GM23338 (cell line): ENCODE results near the gene UGGT2. TPM values are rescaled to one million over a fixed set of nuclear protein-coding genes. Genes with fewer than 3 reads are reported as not detected.

Experiments
- ATAC-seq: fragments of 200-7000 bp; cut with Tn5 transposase; 3 replicates; pipeline ENCODE4 v1.9.1; 2020
- DNase-seq: peaks from one replicate; pipeline ENCODE4 v3.0.0-alpha.2; 2015; ENCODE audit warnings: low spot score
- H2AFZ ChIP-seq: fragments of 200-600 bp; sonication (generic); 2 replicates; pipeline ENCODE4 v1.8.0; 2016; ENCODE audit warnings: antibody characterized with exemption, mild to moderate bottlenecking, moderate library complexity
- H3F3A ChIP-seq: fragments of 200-600 bp; sonication (generic); replicated peaks from 2 replicates; pipeline ENCODE4 v1.8.0; 2017; ENCODE audit warnings: antibody characterized with exemption, mixed run types, low read depth
- H3K27ac ChIP-seq: fragments of 200-600 bp; sonication (generic); 2 replicates; pipeline ENCODE4 v1.6.1; 2016; ENCODE audit warnings: low read depth
- H3K27me3 ChIP-seq: fragments of 200-600 bp; sonication (generic); 2 replicates; pipeline ENCODE4 v1.8.0; 2016; ENCODE audit warnings: mild to moderate bottlenecking, mixed run types, moderate library complexity; ENCODE audit not compliant: insufficient read depth
- H3K36me3 ChIP-seq: fragments of 200-600 bp; sonication (generic); 2 replicates; pipeline ENCODE4 v1.8.0; 2016; ENCODE audit warnings: mild to moderate bottlenecking; ENCODE audit not compliant: insufficient read depth
- H3K4me1 ChIP-seq: fragments of 200-600 bp; sonication (generic); 2 replicates; pipeline ENCODE4 v1.8.0; 2016; ENCODE audit warnings: mild to moderate bottlenecking, moderate library complexity; ENCODE audit not compliant: insufficient read depth
- H3K4me2 ChIP-seq: fragments of 200-600 bp; sonication (generic); 2 replicates; pipeline ENCODE4 v1.7.1; 2017; ENCODE audit warnings: mixed run types
- H3K4me3 ChIP-seq: fragments of 200-600 bp; sonication (generic); 2 replicates; pipeline ENCODE4 v1.6.1; 2016; ENCODE audit warnings: mixed run types
- H3K79me2 ChIP-seq: fragments of 200-600 bp; sonication (generic); replicated peaks from 2 replicates; pipeline ENCODE4 v1.8.0; 2017; ENCODE audit warnings: mild to moderate bottlenecking; ENCODE audit not compliant: insufficient read depth
- H3K9me2 ChIP-seq: fragments of 200-600 bp; sonication (generic); 2 replicates; pipeline ENCODE4 v1.8.0; 2017; ENCODE audit not compliant: insufficient read depth
- H4K20me1 ChIP-seq: fragments of 200-600 bp; sonication (generic); replicated peaks from 2 replicates; pipeline ENCODE4 v1.8.0; 2017; ENCODE audit warnings: mild to moderate bottlenecking; ENCODE audit not compliant: insufficient read depth
- H3K27ac Mint-ChIP-seq: 2 replicates; pipeline ENCODE4 v1.8.0; 2020; ENCODE audit warnings: inconsistent platforms, mild to moderate bottlenecking, moderate library complexity, mixed read lengths
- H3K27me3 Mint-ChIP-seq: 3 replicates; pipeline ENCODE4 v1.8.0; 2022; ENCODE audit warnings: low read depth, mild to moderate bottlenecking, moderate library complexity, mixed read lengths, inconsistent platforms; ENCODE audit not compliant: insufficient read depth, poor library complexity
- H3K36me3 Mint-ChIP-seq: 3 replicates; pipeline ENCODE4 v1.8.0; 2021; ENCODE audit warnings: low read depth, mild to moderate bottlenecking, inconsistent platforms, moderate library complexity, mixed read lengths
- H3K4me1 Mint-ChIP-seq: 3 replicates; pipeline ENCODE4 v1.8.0; 2020; ENCODE audit warnings: mild to moderate bottlenecking, inconsistent platforms, mixed read lengths
- H3K4me3 Mint-ChIP-seq: 3 replicates; pipeline ENCODE4 v1.8.0; 2021; ENCODE audit warnings: moderate library complexity, mild to moderate bottlenecking, inconsistent platforms, mixed read lengths
- H3K9me3 Mint-ChIP-seq: 3 replicates; pipeline ENCODE4 v1.8.0; 2020; ENCODE audit warnings: moderate library complexity, mild to moderate bottlenecking, inconsistent platforms, mixed read lengths
- ETS1 ChIP-seq: IDR thresholded peaks from 2 replicates; pipeline ENCODE4 v1.6.1; 2016; ENCODE audit warnings: antibody characterized with exemption
- JUNB ChIP-seq: IDR thresholded peaks from one replicate; pipeline ENCODE4 v1.6.1; 2016; ENCODE audit warnings: antibody characterized with exemption; ENCODE audit not compliant: unreplicated experiment
- NANOG ChIP-seq: IDR thresholded peaks from 2 replicates; pipeline ENCODE4 v1.6.1; 2016; ENCODE audit warnings: antibody characterized with exemption, borderline replicate concordance
- STAT1 ChIP-seq: IDR thresholded peaks from one replicate; pipeline ENCODE4 v1.6.1; 2016; ENCODE audit warnings: antibody characterized with exemption; ENCODE audit not compliant: unreplicated experiment
- ZNF331 ChIP-seq: fragments of 250-450 bp; sonication (Bioruptor Pico); IDR thresholded peaks from 2 replicates; pipeline ENCODE4 v1.5.0; 2020; ENCODE audit warnings: low read depth, mild to moderate bottlenecking, moderate library complexity
- ZNF462 ChIP-seq: fragments of 250-450 bp; sonication (Bioruptor Pico); IDR thresholded peaks from 2 replicates; pipeline ENCODE4 v1.5.0; 2020; ENCODE audit warnings: mild to moderate bottlenecking, moderate library complexity
- polyA plus RNA-seq: library from polyadenylated mRNA; unstranded; fragments of >200 nt; fragmentation: Nextera tagmentation; extraction: Ambion mirVana; gene quantifications from 2 replicates; pipeline ENCODE4 v1.2.1, GENCODE V29; 2016
- total RNA-seq: library from RNA; depleted of rRNA; stranded (reverse); fragments of >200 nt; shearing (Covaris generic); gene quantifications from 2 replicates; pipeline ENCODE4 v1.2.3, GENCODE V29; 2014

The UGGT2 gene
- total and polyA plus RNA-seq, 2 experiments from 2014 or later, result 44.0 to 60.5 TPM

DNA sequence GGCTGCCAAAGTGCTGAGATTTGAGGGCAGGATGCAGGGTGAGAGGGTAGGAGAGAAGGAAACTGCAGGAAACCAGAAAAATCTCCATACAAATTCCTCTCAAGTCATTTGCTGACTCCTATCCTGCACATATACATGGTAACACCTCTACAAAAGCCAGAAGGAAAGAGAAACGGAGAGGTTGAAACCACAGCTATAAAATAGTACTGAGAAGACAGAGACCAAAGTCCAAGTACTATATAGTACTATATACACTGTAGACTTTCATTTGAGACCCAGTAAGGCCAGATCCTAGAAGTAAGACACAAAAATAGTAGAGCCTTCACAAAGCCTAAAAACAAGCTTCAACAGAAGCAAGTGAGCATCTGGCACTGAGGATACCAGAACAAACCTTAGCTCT is 103.1 kb downstream of the UGGT2 start (continued):
- TF ChIP-seq ETS1, result no peak
- TF ChIP-seq ZNF462 (CRISPR knock-in tag), result no peak
- TF ChIP-seq NANOG, result no peak
- no peak for TF ChIP-seq STAT1
- no peak for TF ChIP-seq JUNB
- no peak for TF ChIP-seq ZNF331 (CRISPR knock-in tag)

GRCh38 chr13:95948656-95949055 is 104.5 kb downstream of the UGGT2 start:
- 0 out of 2 replicates have a peak, but pooled peaks cover 3% of the 10 kb centered on the region for H3K79me2 ChIP-seq
- no peak overlapping the region for H3K27ac ChIP-seq
- no peak overlapping the region for H2AFZ ChIP-seq
- Mint-ChIP-seq H3K27me3 (peaks cover 2% of the 10 kb centered on the region), H3K27ac (no peak overlapping the region), H3K4me3 (no peak overlapping the region), H3K36me3 (peaks cover 38% of the 10 kb centered on the region), H3K4me1 (peaks cover 12% of the 10 kb centered on the region), H3K9me3 (peaks cover 22% of the 10 kb centered on the region)
- H3K4me3 ChIP-seq, result no peak overlapping the region
- H3K9me2 ChIP-seq, result no peaks in the 10 kb centered on the region
- no peak for TF ChIP-seq ZNF331 (CRISPR knock-in tag)
- H3F3A ChIP-seq, result no peaks in the 10 kb centered on the region
- DNase-seq (no peak), ATAC-seq (no peak)
- H4K20me1 ChIP-seq, result no peaks in the 10 kb centered on the region
- H3K36me3 ChIP-seq, result peaks cover 25% of the 10 kb centered on the region; the same call in 1 of the 2 replicates
- no peaks in the 10 kb centered on the region for H3K27me3 ChIP-seq
- H3K4me1 ChIP-seq, result peaks cover 15% of the 10 kb centered on the region
- H3K4me2 ChIP-seq, result no peak overlapping the region
